ENCODE data around the gene FRAT1. TPM values are rescaled to one million over a fixed set of nuclear protein-coding genes. Genes with fewer than 3 reads are reported as not detected.
"Not testable (repeated sequence)": the region's sequence is repeated elsewhere in the genome, so short reads cannot be mapped to it uniquely, and the experiment has no call there.

The FRAT1 gene
- total RNA-seq, 4 donors from 2014 or later = 5.8 to 15.7 (median 10.3) TPM

GRCh38 chr10:97280783-97281182 is 38.3 kb upstream of the FRAT1 start:
- no peaks in the 10 kb centered on the region for H3K9me3 ChIP-seq
- H3K4me3 ChIP-seq = no peak overlapping the region
- WGBS, 2 donors (ENCODE audit: low coverage in 1 of 2) = 78% methylated on average over 3 of the region's 3 CpGs; no CpG with 5 or more reads in 1 of the 2 donors
- no peak for DNase-seq
- TF ChIP-seq POLR2AphosphoS5 (IDR thresholded peaks at IDR 0.05) (no peak), EP300 (IDR thresholded peaks at IDR 0.05; ENCODE audit: low read depth) (no peak), POLR2A (IDR thresholded peaks at IDR 0.05) (no peak)
- TF ChIP-seq, protein P1, sequence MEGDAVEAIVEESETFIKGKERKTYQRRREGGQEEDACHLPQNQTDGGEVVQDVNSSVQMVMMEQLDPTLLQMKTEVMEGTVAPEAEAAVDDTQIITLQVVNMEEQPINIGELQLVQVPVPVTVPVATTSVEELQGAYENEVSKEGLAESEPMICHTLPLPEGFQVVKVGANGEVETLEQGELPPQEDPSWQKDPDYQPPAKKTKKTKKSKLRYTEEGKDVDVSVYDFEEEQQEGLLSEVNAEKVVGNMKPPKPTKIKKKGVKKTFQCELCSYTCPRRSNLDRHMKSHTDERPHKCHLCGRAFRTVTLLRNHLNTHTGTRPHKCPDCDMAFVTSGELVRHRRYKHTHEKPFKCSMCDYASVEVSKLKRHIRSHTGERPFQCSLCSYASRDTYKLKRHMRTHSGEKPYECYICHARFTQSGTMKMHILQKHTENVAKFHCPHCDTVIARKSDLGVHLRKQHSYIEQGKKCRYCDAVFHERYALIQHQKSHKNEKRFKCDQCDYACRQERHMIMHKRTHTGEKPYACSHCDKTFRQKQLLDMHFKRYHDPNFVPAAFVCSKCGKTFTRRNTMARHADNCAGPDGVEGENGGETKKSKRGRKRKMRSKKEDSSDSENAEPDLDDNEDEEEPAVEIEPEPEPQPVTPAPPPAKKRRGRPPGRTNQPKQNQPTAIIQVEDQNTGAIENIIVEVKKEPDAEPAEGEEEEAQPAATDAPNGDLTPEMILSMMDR (IDR thresholded peaks at IDR 0.05) = no peak
- in situ Hi-C loops (cut with MboI; ENCODE audit: low pct_ligation_motif_present in 1 of 4, low pct_unique_long_range_greater_than_20kb in 1 of 4, low sequenced_read_pairs in 3 of 4) = loop anchor here in 1 of 4 donors (10.0 kb wide), 1 partner anchor 74 kb away; no protein-coding TSS in a partner anchor
- no peak overlapping the region for H3K27ac ChIP-seq
- H3K4me1 ChIP-seq = peaks cover 5 to 28% (median 11%) of the 10 kb centered on the region in 4 donors
- intact Hi-C loops (cut with DNase I; ENCODE audit: low total_unique reads) = loop anchor here (5.0 kb wide), 1 partner anchor 77 kb away; no protein-coding TSS in a partner anchor
- H3K36me3 ChIP-seq = no peaks in the 10 kb centered on the region
- H3K27me3 ChIP-seq = no peaks in the 10 kb centered on the region

DNA sequence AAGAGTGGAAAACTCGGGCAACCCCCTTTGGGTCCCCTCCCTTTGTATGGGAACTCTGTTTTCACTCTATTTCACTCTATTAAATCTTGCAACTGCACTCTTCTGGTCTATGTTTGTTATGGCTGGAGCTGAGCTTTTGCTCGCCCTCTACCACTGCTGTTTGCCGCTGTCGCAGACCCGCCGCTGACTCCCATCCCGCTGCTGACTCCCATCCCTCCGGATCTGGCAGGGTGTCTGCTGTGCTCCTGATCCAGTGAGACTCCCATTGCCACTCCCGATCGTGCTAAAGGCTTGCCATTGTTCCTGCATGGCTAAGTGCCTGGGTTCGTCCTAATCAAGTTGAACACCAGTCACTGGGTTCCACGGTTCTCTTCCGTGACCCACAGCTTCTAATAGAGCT is 29.0 kb upstream of the FRAT1 start:
- H3K9me3 ChIP-seq; DNase-seq; H3K36me3 ChIP-seq; H3K27me3 ChIP-seq; H3K27ac ChIP-seq; intact Hi-C loops (cut with DNase I; ENCODE audit: low total_unique reads); H3K4me3 ChIP-seq; in situ Hi-C loops (cut with MboI; ENCODE audit: low pct_ligation_motif_present in 1 of 4, low pct_unique_long_range_greater_than_20kb in 1 of 4, low sequenced_read_pairs in 3 of 4): not testable (repeated sequence)
- WGBS, 2 donors (ENCODE audit: low coverage in 1 of 2) = 93 to 96% methylated on average over 3 to 13 of the region's 13 CpGs
- H3K4me1 ChIP-seq = peaks cover 0 to 11% (median 7%) of the 10 kb centered on the region in 4 donors

- DNase-seq; H3K36me3 ChIP-seq; intact Hi-C loops (cut with DNase I; ENCODE audit: low total_unique reads); H3K9me3 ChIP-seq; H3K27me3 ChIP-seq; in situ Hi-C loops (cut with MboI; ENCODE audit: low pct_ligation_motif_present in 1 of 4, low pct_unique_long_range_greater_than_20kb in 1 of 4, low sequenced_read_pairs in 3 of 4): not testable (repeated sequence)
- Histone ChIP-seq H3K27ac (peak overlapping the region; percentile 94 to 100 (median 98)), H3K4me3 (peak overlapping the region in 1 of 4 donors; percentile 96), H3K4me1 (peaks cover 0 to 11% (median 7%) of the 10 kb centered on the region in 4 donors)
- WGBS, 2 donors (ENCODE audit: low coverage in 1 of 2) = 87% methylated on average over 17 of the region's 17 CpGs; no CpG with 5 or more reads in 1 of the 2 donors
Measured at GRCh38 chr10:97290576-97291356, 28.3 kb upstream of the FRAT1 start.

- intact Hi-C loops (cut with DNase I; ENCODE audit: low total_unique reads) = no loop called here
- Histone ChIP-seq H3K36me3 (no peaks in the 10 kb centered on the region), H3K27me3 (no peaks in the 10 kb centered on the region), H3K4me3 (peak overlapping the region; percentile 66 to 96 (median 76)), H3K4me1 (peaks cover 0 to 11% (median 7%) of the 10 kb centered on the region in 4 donors), H3K27ac (peak overlapping the region; percentile 94 to 100 (median 98)), H3K9me3 (no peaks in the 10 kb centered on the region)
- TF ChIP-seq, protein P1 (IDR thresholded peaks at IDR 0.05) = no peak
- TF ChIP-seq POLR2AphosphoS5 (IDR thresholded peaks at IDR 0.05) = no peak
- TF ChIP-seq POLR2A (IDR thresholded peaks at IDR 0.05) = no peak
- TF ChIP-seq EP300 (IDR thresholded peaks at IDR 0.05; ENCODE audit: low read depth) = no peak
- in situ Hi-C loops (cut with MboI; ENCODE audit: low pct_ligation_motif_present in 1 of 4, low pct_unique_long_range_greater_than_20kb in 1 of 4, low sequenced_read_pairs in 3 of 4) = no loop called here
- WGBS, 2 donors (ENCODE audit: low coverage in 1 of 2) = 36 to 37% methylated on average over 16 to 25 of the region's 25 CpGs
- no peak for DNase-seq
Measured at GRCh38 chr10:97291357-97292096, 27.5 kb upstream of the FRAT1 start.

Measured in transverse colon (tissue), 4 donors.